DND-41 (cell line): ENCODE results near the gene CPA2.

Experiments used
- CTCF ChIP-seq: IDR thresholded peaks from 2 replicates; pipeline ENCODE4 v1.5.1; 2012; ENCODE audit warnings: borderline replicate concordance, low read length, moderate library complexity, mild to moderate bottlenecking; ENCODE audit not compliant: poor library complexity, severe bottlenecking; ENCODE audit errors: extremely low read depth
- EZH2 ChIP-seq: IDR thresholded peaks from 3 replicates; pipeline ENCODE4 v1.6.1; 2012; ENCODE audit warnings: borderline replicate concordance, low read depth, mild to moderate bottlenecking, moderate library complexity, low read length, inconsistent platforms; ENCODE audit not compliant: severe bottlenecking

- TF ChIP-seq CTCF (no peak), EZH2 (no peak)
These were observed 33.2 kb downstream of the CPA2 start for GRCh38 chr7:130299866-130300265.
